GM13977 (cell line): ENCODE results near the gene PLSCR1.

Source experiments
- DNase-seq: peaks from one replicate; pipeline ENCODE4 v3.0.0; 2012; ENCODE audit warnings: low spot score
- CTCF ChIP-seq: IDR thresholded peaks from 2 replicates; pipeline ENCODE4 v1.5.1; 2012; ENCODE audit warnings: mild to moderate bottlenecking, control low read depth; ENCODE audit not compliant: insufficient read depth; ENCODE audit errors: extremely low read depth, missing control alignments
- in situ Hi-C: fragments of 300-500 bp; cut with MboI; formaldehyde crosslinking; loops from one replicate; pipeline ENCODE4 v1.12.0; 2022; ENCODE audit warnings: low sequenced_read_pairs, low pct_unique_long_range_greater_than_20kb, mixed read lengths, inconsistent platforms; ENCODE audit not compliant: unreplicated experiment

Gene PLSCR1

GRCh38 chr3:146469150-146470017 lies 75.0 kb downstream of the PLSCR1 start, which contains the start of gene PLSCR2:
TSS of gene PLSCR2 (minus strand) at chr3:146469561. CDS start at chr3:146459904, 9,657 bp downstream.
- in situ Hi-C loops = no loop called here
- DNase-seq = peak; percentile 88
- no peak for TF ChIP-seq CTCF

GRCh38 chr3:146468671-146469149 lies 75.7 kb downstream of the PLSCR1 start:
- no peak for TF ChIP-seq CTCF
- in situ Hi-C loops = no loop called here
- no peak for DNase-seq

- in situ Hi-C loops = no loop called here
- no peak for TF ChIP-seq CTCF
- no peak for DNase-seq
Observed at GRCh38 chr3:146468234-146468633, 76.2 kb downstream of the PLSCR1 start.

GRCh38 chr3:146466604-146467003 lies 77.8 kb downstream of the PLSCR1 start:
- no peak for DNase-seq
- in situ Hi-C loops = no loop called here
- TF ChIP-seq CTCF = no peak

- no peak for TF ChIP-seq CTCF
- DNase-seq = no peak
- in situ Hi-C loops = no loop called here
Observed at GRCh38 chr3:146465693-146466465, 78.5 kb downstream of the PLSCR1 start.
